SU-DHL-6 (cell line): Measurements from ENCODE around the gene TNFRSF4.

Experiments used
- EZH2phosphoT487 ChIP-seq: fragments of 200-600 bp; sonication (generic), shearing (Covaris generic); conservative IDR thresholded peaks from 2 replicates; pipeline ENCODE4 v1.6.1; 2018; ENCODE audit warnings: mild to moderate bottlenecking, antibody characterized with exemption, low read length, moderate library complexity, mixed read lengths
- TF ChIP-seq, protein P1 (sequence below): fragments of 200-600 bp; sonication (generic); IDR thresholded peaks from one replicate; pipeline ENCODE4 v1.5.1; 2017; ENCODE audit warnings: antibody characterized with exemption, mild to moderate bottlenecking, low read length, moderate library complexity; ENCODE audit not compliant: insufficient read depth, poor library complexity, severe bottlenecking

DNA sequence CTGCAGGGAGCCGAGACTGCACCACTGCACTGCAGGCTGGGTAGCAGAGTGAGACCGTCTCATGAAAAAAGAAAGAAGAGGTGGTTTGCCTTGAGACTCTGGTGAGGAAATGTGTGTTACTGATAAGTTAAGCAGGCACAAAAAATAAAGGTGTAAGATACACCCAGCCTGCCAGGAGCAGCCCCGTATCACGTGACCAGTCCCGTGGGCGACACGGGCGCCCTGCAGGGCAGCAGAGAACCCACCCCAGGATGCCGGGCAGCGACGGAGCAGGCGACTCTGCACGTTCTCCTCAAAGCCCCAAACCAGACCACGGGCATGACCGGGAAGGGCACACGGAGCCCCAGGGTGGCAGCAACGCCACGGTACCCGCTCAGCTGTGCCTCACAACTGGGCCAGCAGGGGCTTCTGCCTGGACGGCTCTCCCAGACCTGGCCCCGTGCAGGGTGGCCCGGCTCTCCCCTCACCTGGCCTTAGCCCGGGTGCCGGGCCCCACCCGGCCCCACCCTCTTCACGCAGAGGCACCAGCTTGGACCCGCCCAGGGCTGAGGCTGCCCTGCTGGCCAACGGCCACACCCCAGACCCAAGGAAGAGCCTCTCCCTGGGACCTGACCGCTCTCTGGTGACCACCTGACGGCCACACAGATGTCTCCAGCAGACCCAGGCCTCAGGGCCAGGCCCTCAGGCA, 8.1 kb upstream of the TNFRSF4 start:
- no peak for TF ChIP-seq EZH2phosphoT487
- TF ChIP-seq, protein P1, sequence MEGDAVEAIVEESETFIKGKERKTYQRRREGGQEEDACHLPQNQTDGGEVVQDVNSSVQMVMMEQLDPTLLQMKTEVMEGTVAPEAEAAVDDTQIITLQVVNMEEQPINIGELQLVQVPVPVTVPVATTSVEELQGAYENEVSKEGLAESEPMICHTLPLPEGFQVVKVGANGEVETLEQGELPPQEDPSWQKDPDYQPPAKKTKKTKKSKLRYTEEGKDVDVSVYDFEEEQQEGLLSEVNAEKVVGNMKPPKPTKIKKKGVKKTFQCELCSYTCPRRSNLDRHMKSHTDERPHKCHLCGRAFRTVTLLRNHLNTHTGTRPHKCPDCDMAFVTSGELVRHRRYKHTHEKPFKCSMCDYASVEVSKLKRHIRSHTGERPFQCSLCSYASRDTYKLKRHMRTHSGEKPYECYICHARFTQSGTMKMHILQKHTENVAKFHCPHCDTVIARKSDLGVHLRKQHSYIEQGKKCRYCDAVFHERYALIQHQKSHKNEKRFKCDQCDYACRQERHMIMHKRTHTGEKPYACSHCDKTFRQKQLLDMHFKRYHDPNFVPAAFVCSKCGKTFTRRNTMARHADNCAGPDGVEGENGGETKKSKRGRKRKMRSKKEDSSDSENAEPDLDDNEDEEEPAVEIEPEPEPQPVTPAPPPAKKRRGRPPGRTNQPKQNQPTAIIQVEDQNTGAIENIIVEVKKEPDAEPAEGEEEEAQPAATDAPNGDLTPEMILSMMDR: no peak
